ENCODE results near the gene AP2A2. TPM values are rescaled to one million over a fixed set of nuclear protein-coding genes. Genes with fewer than 3 reads are reported as not detected.

The AP2A2 gene
- total RNA-seq, 1 experiment from 2014 or later: 47.1 TPM

DNA sequence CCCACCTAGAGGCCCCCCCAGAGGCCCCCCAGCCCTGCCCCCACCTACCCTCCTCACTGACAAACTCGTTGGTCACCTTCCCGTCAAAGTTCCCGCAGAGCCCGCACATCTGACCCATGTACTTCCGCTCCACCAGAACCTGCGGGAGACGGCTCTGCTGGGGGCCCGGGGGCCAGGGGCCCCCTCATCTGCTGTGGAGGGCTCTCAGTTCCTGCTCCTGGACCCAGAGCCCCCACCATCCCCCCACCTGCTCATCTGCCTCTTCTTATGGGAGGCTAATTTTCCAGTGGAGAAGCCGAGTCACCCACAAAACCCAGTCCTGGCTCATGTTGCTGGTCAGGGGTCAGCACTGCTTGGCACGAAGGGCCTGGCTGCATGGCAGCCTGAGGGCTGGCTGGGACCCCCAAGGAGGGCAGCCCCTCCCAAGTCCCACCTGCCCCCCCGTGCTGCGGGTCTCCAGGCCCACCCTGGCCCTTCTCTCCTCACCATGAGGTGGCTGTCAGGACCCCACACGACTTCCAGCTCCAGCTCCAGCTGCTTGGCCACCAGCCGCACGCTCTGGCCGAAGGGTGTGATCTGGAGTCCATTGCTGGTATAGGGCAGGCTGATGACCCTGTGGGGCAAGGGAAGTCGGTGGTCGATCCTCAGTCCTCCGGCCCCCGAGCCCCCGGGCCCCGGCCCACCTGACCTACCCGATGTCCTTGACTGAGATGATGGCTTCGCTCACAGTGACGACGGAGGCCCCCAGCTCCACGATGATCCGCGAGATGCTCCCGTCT lies 105.6 kb downstream of the AP2A2 start:
- Mint-ChIP-seq H3K4me1 (no peaks in the 10 kb centered on the region), H3K27me3 (ENCODE audit: low read depth) (no peaks in the 10 kb centered on the region), H3K36me3 (no peaks in the 10 kb centered on the region), H3K9me3 (peaks cover 6% of the 10 kb centered on the region), H3K4me3 (no peak overlapping the region), H3K27ac (peak overlapping the region; percentile 38)
- ChIA-PET CTCF (no interaction called here), POLR2A (no interaction called here)
- DNase-seq (ENCODE audit: low spot score) (no peak), ATAC-seq (no peak)
- TF ChIP-seq EMX1 (CRISPR knock-in tag; IDR thresholded peaks at IDR 0.05) (no peak), ZNF423 (CRISPR knock-in tag; IDR thresholded peaks at IDR 0.05) (no peak), ZBTB21 (CRISPR knock-in tag; IDR thresholded peaks at IDR 0.05; ENCODE audit: borderline replicate concordance) (no peak), NR3C1 (CRISPR knock-in tag; conservative IDR thresholded peaks at IDR 0.05; ENCODE audit: low read depth) (no peak), NFATC4 (CRISPR knock-in tag; IDR thresholded peaks at IDR 0.05) (no peak), GTF2I (CRISPR knock-in tag; conservative IDR thresholded peaks at IDR 0.05) (no peak), ZNF138 (CRISPR knock-in tag; conservative IDR thresholded peaks at IDR 0.05) (no peak), KAT7 (CRISPR knock-in tag; IDR thresholded peaks at IDR 0.05; ENCODE audit: borderline replicate concordance) (no peak), MYBL2 (CRISPR knock-in tag; IDR thresholded peaks at IDR 0.05) (no peak), FOXK1 (CRISPR knock-in tag; IDR thresholded peaks at IDR 0.05) (no peak), TEAD4 (CRISPR knock-in tag; IDR thresholded peaks at IDR 0.05) (no peak), ZNF416 (CRISPR knock-in tag; IDR thresholded peaks at IDR 0.05) (no peak)
- TF ChIP-seq, protein P1, sequence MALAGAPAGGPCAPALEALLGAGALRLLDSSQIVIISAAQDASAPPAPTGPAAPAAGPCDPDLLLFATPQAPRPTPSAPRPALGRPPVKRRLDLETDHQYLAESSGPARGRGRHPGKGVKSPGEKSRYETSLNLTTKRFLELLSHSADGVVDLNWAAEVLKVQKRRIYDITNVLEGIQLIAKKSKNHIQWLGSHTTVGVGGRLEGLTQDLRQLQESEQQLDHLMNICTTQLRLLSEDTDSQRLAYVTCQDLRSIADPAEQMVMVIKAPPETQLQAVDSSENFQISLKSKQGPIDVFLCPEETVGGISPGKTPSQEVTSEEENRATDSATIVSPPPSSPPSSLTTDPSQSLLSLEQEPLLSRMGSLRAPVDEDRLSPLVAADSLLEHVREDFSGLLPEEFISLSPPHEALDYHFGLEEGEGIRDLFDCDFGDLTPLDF (CRISPR knock-in tag; IDR thresholded peaks at IDR 0.05): no peak
- TF ChIP-seq, protein P2, sequence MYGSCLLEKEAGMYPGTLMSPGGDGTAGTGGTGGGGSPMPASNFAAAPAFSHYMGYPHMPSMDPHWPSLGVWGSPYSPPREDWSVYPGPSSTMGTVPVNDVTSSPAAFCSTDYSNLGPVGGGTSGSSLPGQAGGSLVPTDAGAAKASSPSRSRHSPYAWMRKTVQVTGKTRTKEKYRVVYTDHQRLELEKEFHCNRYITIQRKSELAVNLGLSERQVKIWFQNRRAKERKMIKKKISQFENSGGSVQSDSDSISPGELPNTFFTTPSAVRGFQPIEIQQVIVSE (CRISPR knock-in tag; IDR thresholded peaks at IDR 0.05; ENCODE audit: borderline replicate concordance): no peak
- TF ChIP-seq, protein P3, sequence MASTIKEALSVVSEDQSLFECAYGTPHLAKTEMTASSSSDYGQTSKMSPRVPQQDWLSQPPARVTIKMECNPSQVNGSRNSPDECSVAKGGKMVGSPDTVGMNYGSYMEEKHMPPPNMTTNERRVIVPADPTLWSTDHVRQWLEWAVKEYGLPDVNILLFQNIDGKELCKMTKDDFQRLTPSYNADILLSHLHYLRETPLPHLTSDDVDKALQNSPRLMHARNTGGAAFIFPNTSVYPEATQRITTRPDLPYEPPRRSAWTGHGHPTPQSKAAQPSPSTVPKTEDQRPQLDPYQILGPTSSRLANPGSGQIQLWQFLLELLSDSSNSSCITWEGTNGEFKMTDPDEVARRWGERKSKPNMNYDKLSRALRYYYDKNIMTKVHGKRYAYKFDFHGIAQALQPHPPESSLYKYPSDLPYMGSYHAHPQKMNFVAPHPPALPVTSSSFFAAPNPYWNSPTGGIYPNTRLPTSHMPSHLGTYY (CRISPR knock-in tag; IDR thresholded peaks at IDR 0.05): no peak
- TF ChIP-seq, protein P4, sequence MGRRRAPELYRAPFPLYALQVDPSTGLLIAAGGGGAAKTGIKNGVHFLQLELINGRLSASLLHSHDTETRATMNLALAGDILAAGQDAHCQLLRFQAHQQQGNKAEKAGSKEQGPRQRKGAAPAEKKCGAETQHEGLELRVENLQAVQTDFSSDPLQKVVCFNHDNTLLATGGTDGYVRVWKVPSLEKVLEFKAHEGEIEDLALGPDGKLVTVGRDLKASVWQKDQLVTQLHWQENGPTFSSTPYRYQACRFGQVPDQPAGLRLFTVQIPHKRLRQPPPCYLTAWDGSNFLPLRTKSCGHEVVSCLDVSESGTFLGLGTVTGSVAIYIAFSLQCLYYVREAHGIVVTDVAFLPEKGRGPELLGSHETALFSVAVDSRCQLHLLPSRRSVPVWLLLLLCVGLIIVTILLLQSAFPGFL (CRISPR knock-in tag; IDR thresholded peaks at IDR 0.05; ENCODE audit: borderline replicate concordance): no peak
- TF ChIP-seq, protein P5, sequence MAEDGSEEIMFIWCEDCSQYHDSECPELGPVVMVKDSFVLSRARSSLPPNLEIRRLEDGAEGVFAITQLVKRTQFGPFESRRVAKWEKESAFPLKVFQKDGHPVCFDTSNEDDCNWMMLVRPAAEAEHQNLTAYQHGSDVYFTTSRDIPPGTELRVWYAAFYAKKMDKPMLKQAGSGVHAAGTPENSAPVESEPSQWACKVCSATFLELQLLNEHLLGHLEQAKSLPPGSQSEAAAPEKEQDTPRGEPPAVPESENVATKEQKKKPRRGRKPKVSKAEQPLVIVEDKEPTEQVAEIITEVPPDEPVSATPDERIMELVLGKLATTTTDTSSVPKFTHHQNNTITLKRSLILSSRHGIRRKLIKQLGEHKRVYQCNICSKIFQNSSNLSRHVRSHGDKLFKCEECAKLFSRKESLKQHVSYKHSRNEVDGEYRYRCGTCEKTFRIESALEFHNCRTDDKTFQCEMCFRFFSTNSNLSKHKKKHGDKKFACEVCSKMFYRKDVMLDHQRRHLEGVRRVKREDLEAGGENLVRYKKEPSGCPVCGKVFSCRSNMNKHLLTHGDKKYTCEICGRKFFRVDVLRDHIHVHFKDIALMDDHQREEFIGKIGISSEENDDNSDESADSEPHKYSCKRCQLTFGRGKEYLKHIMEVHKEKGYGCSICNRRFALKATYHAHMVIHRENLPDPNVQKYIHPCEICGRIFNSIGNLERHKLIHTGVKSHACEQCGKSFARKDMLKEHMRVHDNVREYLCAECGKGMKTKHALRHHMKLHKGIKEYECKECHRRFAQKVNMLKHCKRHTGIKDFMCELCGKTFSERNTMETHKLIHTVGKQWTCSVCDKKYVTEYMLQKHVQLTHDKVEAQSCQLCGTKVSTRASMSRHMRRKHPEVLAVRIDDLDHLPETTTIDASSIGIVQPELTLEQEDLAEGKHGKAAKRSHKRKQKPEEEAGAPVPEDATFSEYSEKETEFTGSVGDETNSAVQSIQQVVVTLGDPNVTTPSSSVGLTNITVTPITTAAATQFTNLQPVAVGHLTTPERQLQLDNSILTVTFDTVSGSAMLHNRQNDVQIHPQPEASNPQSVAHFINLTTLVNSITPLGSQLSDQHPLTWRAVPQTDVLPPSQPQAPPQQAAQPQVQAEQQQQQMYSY (CRISPR knock-in tag; IDR thresholded peaks at IDR 0.05): no peak
- TF ChIP-seq, protein P6, sequence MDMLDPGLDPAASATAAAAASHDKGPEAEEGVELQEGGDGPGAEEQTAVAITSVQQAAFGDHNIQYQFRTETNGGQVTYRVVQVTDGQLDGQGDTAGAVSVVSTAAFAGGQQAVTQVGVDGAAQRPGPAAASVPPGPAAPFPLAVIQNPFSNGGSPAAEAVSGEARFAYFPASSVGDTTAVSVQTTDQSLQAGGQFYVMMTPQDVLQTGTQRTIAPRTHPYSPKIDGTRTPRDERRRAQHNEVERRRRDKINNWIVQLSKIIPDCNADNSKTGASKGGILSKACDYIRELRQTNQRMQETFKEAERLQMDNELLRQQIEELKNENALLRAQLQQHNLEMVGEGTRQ (CRISPR knock-in tag; IDR thresholded peaks at IDR 0.05): no peak

Measured in WTC11 (cell line).